GM10248 (cell line): ENCODE data around the gene CTH.
"Not testable (repeated sequence)": the region's sequence is repeated elsewhere in the genome, so short reads cannot be mapped to it uniquely, and the experiment has no call there.

Source experiments
- CTCF ChIA-PET: fragments of 300-600 bp; sonication (Branson Sonifier 250); formaldehyde crosslinking; extraction: SDS; loops from one replicate; lab custom pipeline; 2021; ENCODE audit warnings: antibody characterized with exemption; lab: Yijun Ruan, JAX
- POLR2A ChIA-PET: fragments of 350-650 bp; sonication (Branson Sonifier 250); formaldehyde crosslinking; extraction: SDS; loops from one replicate; lab custom pipeline; 2020; ENCODE audit warnings: antibody characterized with exemption; lab: Yijun Ruan, JAX
- DNase-seq: peaks from one replicate; pipeline ENCODE4 v3.0.0; 2012; ENCODE audit errors: extremely low spot score
- CTCF ChIP-seq: IDR thresholded peaks from 2 replicates; pipeline ENCODE4 v1.5.1; 2012; ENCODE audit warnings: mild to moderate bottlenecking, low read depth; ENCODE audit errors: extremely low read depth, missing control alignments, control extremely low read depth

CTH gene

GRCh38 chr1:70441392-70442035, 30.4 kb downstream of the CTH start:
- no peak for DNase-seq
- CTCF ChIA-PET: interaction anchor here (0.9 kb wide), 1 partner anchor 20 kb away, joined by 3 read pairs; no protein-coding TSS in a partner anchor
- TF ChIP-seq CTCF: no peak
- POLR2A ChIA-PET: no interaction called here

DNA sequence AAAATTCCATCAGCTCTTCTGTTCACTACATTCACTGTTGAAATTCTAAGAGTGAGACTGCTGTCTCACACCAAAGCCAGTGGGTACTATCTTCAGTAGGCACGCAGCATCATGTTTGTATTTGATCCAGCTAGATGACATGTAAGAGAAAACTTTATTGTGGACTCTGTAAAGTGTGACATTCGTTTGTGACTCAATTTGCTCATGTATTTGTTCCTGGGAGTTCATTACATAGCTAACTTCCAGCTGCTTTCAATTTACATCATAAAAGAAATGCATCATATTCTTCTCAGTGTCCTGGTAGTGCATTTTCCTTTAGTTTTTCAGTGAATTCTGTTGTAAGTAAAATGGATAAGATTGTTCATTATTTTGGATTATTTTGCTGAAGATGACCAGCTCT, 31.4 kb downstream of the CTH start:
- DNase-seq: no peak
- ChIA-PET CTCF (interaction anchor here (1.3 kb wide), 1 partner anchor 70 kb away, joined by 3 read pairs; no protein-coding TSS in a partner anchor), POLR2A (no interaction called here)
- no peak for TF ChIP-seq CTCF

GRCh38 chr1:70443739-70444138, 32.7 kb downstream of the CTH start:
- TF ChIP-seq CTCF: no peak
- no peak for DNase-seq
- ChIA-PET POLR2A (no interaction called here), CTCF (interaction anchor here (0.5 kb wide), 1 partner anchor 20 kb away, joined by 3 read pairs; no protein-coding TSS in a partner anchor)

DNA sequence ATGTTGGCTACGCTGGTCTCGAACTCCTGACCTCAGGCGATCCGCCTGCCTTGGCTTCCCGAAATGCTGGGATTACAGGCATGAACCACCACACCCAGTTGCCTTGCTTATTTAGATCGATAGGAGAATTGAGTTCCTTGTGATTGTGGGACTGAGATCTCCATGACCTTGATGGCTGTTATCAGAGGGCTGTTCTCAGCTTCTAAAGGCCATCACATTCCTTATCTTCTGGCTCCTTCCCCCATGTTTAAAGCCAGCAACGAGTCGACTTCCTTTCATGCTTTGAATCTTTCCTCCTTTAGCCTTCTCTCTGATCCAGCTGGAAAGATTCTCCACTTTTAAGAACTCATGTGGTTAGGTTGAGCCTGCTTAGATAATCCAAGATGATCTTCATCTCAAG, 38.0 kb downstream of the CTH start:
- POLR2A ChIA-PET: no interaction called here
- TF ChIP-seq CTCF: no peak
- CTCF ChIA-PET: no interaction called here
- DNase-seq: no peak

DNA sequence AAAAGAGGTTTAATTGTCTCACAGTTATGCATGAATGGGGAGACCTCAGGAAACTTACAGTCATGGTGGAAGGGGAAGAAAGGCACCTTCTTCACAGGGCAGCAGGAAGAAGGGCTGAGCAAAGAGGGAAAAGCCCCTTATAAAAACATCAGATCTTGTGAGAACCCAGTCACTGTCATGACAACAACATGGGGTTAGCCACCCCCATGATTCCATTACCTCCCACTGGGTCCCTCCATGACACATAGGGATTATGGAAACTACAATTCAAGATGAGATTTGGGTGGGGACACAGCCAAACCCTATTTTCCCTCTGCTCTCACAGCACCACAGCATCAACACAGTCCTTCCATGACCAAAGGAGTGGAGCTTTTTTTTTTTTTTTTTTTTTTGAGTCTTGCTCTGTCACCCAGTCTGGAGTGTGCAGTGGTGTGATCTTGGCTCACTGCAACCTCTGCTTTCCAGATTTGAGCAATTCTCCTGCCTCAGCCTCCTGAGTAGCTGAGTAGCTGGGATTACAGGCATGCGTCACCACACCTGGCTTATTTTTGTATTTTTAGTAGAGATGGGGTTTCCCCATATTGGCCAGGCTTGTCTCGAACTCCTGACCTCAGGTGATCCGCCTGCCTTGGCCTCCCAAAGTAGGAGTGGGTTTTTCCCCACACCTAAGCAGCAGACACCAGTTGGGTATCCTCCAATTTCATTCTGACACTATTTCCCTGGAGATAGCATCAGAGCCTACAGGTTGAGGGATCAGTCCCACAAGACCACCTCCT, 41.3 kb downstream of the CTH start:
- DNase-seq, POLR2A ChIA-PET, CTCF ChIA-PET: not testable (repeated sequence)

DNA sequence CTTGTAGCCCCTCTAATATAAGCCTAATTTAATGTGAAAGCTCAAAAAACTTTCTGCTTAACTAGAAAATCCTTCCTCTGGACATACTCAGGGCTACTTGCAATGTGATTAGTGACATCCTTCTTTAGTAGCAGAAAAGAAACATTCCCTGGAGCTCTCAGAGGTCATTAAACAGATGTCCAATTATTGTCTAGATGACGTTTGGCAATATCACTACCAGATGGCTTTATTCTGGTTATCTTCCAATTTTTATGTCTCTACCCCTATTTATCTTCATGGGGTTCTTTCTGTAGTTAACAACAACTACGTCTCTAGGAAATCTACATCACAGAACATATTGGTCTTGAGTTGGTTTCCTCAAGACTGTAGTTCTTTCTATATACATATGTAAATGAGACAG, 44.2 kb downstream of the CTH start:
- no peak for TF ChIP-seq CTCF
- DNase-seq: no peak
- CTCF ChIA-PET: no interaction called here
- POLR2A ChIA-PET: no interaction called here

DNA sequence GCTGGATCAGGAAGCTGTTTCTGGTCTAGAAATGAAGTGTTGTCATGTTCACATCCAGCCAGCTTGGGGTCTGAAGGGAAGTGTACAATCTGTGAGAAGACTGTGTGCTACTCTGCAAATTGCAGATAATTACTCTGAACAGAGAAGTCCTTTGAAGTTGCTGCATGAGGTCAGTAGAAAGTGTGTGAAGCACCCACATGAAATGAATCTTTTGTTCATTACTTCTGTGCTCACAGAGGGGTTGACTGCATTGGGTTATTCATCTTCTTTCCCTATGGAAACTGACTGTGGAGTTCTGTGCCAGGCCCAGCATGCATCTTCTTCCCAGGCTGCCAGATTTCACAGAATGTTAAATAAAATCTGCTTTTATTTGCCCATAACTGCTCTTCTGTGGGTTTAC, 47.1 kb downstream of the CTH start:
- TF ChIP-seq CTCF: no peak
- POLR2A ChIA-PET: no interaction called here
- CTCF ChIA-PET: interaction anchor here (1.2 kb wide), 2 partner anchors 15 to 47 kb away, joined by 3 read pairs; partner anchors contain the start of gene CTH
- no peak for DNase-seq
